HG02981 (cell line): ENCODE results near the gene CDK9.
"Not testable (repeated sequence)": the region's sequence is repeated elsewhere in the genome, so short reads cannot be mapped to it uniquely, and the experiment has no call there.

ENCODE experiments used
- ATAC-seq: cut with Tn5 transposase; IDR thresholded peaks from one replicate; pipeline ENCODE4 v1.9.1; 2021; ENCODE audit warnings: mild to moderate bottlenecking, moderate library complexity; ENCODE audit not compliant: unreplicated experiment

The CDK9 gene

GRCh38 chr9:127779136-127779981, 6.5 kb upstream of the CDK9 start:
- ATAC-seq = peak; percentile 37

- ATAC-seq = no peak
Observed at GRCh38 chr9:127780126-127780885, 5.5 kb upstream of the CDK9 start.

- not testable (repeated sequence) for ATAC-seq
Observed at GRCh38 chr9:127780909-127781308, 4.9 kb upstream of the CDK9 start.

GRCh38 chr9:127781806-127782205, 4.0 kb upstream of the CDK9 start:
- ATAC-seq = no peak

GRCh38 chr9:127783111-127784008, 2.5 kb upstream of the CDK9 start:
- no peak for ATAC-seq

- peak; percentile 41 for ATAC-seq
Observed at GRCh38 chr9:127785023-127785932, 556 bp upstream of the CDK9 start.

GRCh38 chr9:127786773-127787104, 905 bp downstream of the CDK9 start:
- ATAC-seq = no peak

- no peak for ATAC-seq
Observed at GRCh38 chr9:127788337-127789011, 2.6 kb downstream of the CDK9 start.

- no peak for ATAC-seq
Observed at GRCh38 chr9:127789179-127789578, 3.3 kb downstream of the CDK9 start.

- ATAC-seq = no peak
Observed at GRCh38 chr9:127790094-127790855, 4.4 kb downstream of the CDK9 start.

- ATAC-seq = no peak
Observed at GRCh38 chr9:127791085-127791484, 5.3 kb downstream of the CDK9 start.

GRCh38 chr9:127792417-127793031, 6.7 kb downstream of the CDK9 start:
- ATAC-seq = no peak

- no peak for ATAC-seq
Observed at GRCh38 chr9:127793093-127793708, 7.4 kb downstream of the CDK9 start.

GRCh38 chr9:127794001-127794791, 8.4 kb downstream of the CDK9 start:
- ATAC-seq = no peak

- no peak for ATAC-seq
Observed at GRCh38 chr9:127796225-127796813, 10.5 kb downstream of the CDK9 start.

GRCh38 chr9:127796852-127797370, 11.1 kb downstream of the CDK9 start:
- no peak for ATAC-seq
